ENCODE data around the gene ATP6AP1. TPM values are rescaled to one million over a fixed set of nuclear protein-coding genes. Genes with fewer than 3 reads are reported as not detected.

Gene ATP6AP1
- total and polyA plus RNA-seq, 3 donors from 2014 or later: 95.1 to 158 (median 119) TPM

- TF ChIP-seq CTCF (IDR thresholded peaks at IDR 0.05) (no peak), POLR2A (IDR thresholded peaks at IDR 0.05) (no peak)
- H3K36me3 ChIP-seq (ENCODE audit: low read depth, missing control alignments): no peaks in the 10 kb centered on the region
- no peak for DNase-seq
Observed at GRCh38 chrX:154471839-154472684, 43.6 kb downstream of the ATP6AP1 start.

GRCh38 chrX:154472685-154473632 is 44.5 kb downstream of the ATP6AP1 start:
- no peak overlapping the region for H3K4me3 ChIP-seq
- H3K9me3 ChIP-seq: no peaks in the 10 kb centered on the region
- H3K4me1 ChIP-seq: no peaks in the 10 kb centered on the region
- no peak overlapping the region for H3K27ac ChIP-seq
- no peaks in the 10 kb centered on the region for H3K36me3 ChIP-seq (ENCODE audit: low read depth, missing control alignments)
- no peak for DNase-seq
- intact Hi-C loops (cut with DNase I; ENCODE audit: low total_unique reads): no loop called here
- TF ChIP-seq POLR2A (IDR thresholded peaks at IDR 0.05) (no peak), CTCF (IDR thresholded peaks at IDR 0.05) (no peak)
- H3K27me3 ChIP-seq: no peaks in the 10 kb centered on the region
- WGBS, 2 donors: 78 to 87% methylated on average over 12 to 25 of the region's 28 CpGs

More at GRCh38 chrX:154471839-154472684, 43.6 kb downstream of the ATP6AP1 start:
- no peaks in the 10 kb centered on the region for H3K27me3 ChIP-seq
- H3K9me3 ChIP-seq: no peaks in the 10 kb centered on the region
- no peak overlapping the region for H3K4me3 ChIP-seq
- WGBS, 2 donors: 85 to 90% methylated on average over 13 to 22 of the region's 23 CpGs
- intact Hi-C loops (cut with DNase I; ENCODE audit: low total_unique reads): no loop called here
- H3K4me1 ChIP-seq: no peaks in the 10 kb centered on the region
- no peak overlapping the region for H3K27ac ChIP-seq

- Histone ChIP-seq H3K36me3 (ENCODE audit: low read depth, missing control alignments) (no peaks in the 10 kb centered on the region), H3K9me3 (no peaks in the 10 kb centered on the region), H3K27ac (no peak overlapping the region), H3K27me3 (no peaks in the 10 kb centered on the region), H3K4me1 (no peaks in the 10 kb centered on the region), H3K4me3 (no peak overlapping the region)
- 64 to 82% methylated on average over 4 to 7 of the region's 7 CpGs for WGBS, 2 donors
- intact Hi-C loops (cut with DNase I; ENCODE audit: low total_unique reads): no loop called here
- DNase-seq: no peak
- TF ChIP-seq POLR2A (IDR thresholded peaks at IDR 0.05) (no peak), CTCF (IDR thresholded peaks at IDR 0.05) (no peak)
Observed at GRCh38 chrX:154473683-154474082, 45.2 kb downstream of the ATP6AP1 start.

- no peak for DNase-seq
- H3K36me3 ChIP-seq (ENCODE audit: low read depth, missing control alignments): no peaks in the 10 kb centered on the region
- no peaks in the 10 kb centered on the region for H3K4me1 ChIP-seq
- TF ChIP-seq CTCF (IDR thresholded peaks at IDR 0.05) (no peak), POLR2A (IDR thresholded peaks at IDR 0.05) (no peak)
- H3K27me3 ChIP-seq: no peaks in the 10 kb centered on the region
- intact Hi-C loops (cut with DNase I; ENCODE audit: low total_unique reads): no loop called here
- H3K9me3 ChIP-seq: no peaks in the 10 kb centered on the region
- no peak overlapping the region for H3K27ac ChIP-seq
- WGBS, 2 donors: 33 to 56% methylated on average over 2 to 5 of the region's 8 CpGs
- H3K4me3 ChIP-seq: no peak overlapping the region
Observed at GRCh38 chrX:154476821-154477220, 48.3 kb downstream of the ATP6AP1 start.

Measured in testis (tissue), 3 donors.